Peyer's patch (tissue), 4 donors: Measurements from ENCODE around the gene MACROD2. TPM values are rescaled to one million over a fixed set of nuclear protein-coding genes. Genes with fewer than 3 reads are reported as not detected.

Source experiments
- DNase-seq, 3 donors: peaks; one replicate each; pipeline ENCODE4 v3.0.0-alpha.2; 2017 to 2019
- H3K27ac ChIP-seq, 4 donors: fragments of 200-600 bp; sonication (generic); one replicate each; pipeline ENCODE4 v1.5.1; 2016 to 2019
- H3K27me3 ChIP-seq, 2 donors: fragments of 200-600 bp; sonication (generic); one replicate each; pipeline ENCODE4 v1.5.1; 2019
- H3K36me3 ChIP-seq, 3 donors: fragments of 200-600 bp; sonication (generic); one replicate each; pipeline ENCODE4 v1.5.1; 2016 to 2019
- H3K4me1 ChIP-seq, 4 donors: fragments of 200-600 bp; sonication (generic); one replicate each; pipeline ENCODE4 v1.5.1; 2016 to 2019
- H3K4me3 ChIP-seq, 4 donors: fragments of 200-600 bp; sonication (generic); 1 replicate in 3 of 4; 2 replicates in 1 of 4; pipeline ENCODE4 v1.5.1; 2016 to 2019; ENCODE audit warnings: mild to moderate bottlenecking in 1 of 4
- H3K9me3 ChIP-seq, 4 donors: fragments of 200-600 bp; sonication (generic); one replicate each; pipeline ENCODE4 v1.5.1; 2016 to 2019; ENCODE audit warnings: mild to moderate bottlenecking in 1 of 4
- CTCF ChIP-seq, 6 experiments: fragments of 450-650 bp in 4 of 6; fragments of 200-600 bp in 2 of 6; sonication (generic) in 1 of 6; IDR thresholded peaks; one replicate each; pipeline ENCODE4 v1.5.1; 2017 to 2019; ENCODE audit warnings: antibody characterized with exemption in 6 of 6, mild to moderate bottlenecking in 3 of 6, moderate library complexity in 1 of 6
- POLR2A ChIP-seq, 2 donors: fragments of 450-650 bp; IDR thresholded peaks; one replicate each; pipeline ENCODE4 v1.5.1; 2017; ENCODE audit warnings: antibody characterized with exemption in 2 of 2, mild to moderate bottlenecking in 2 of 2, moderate library complexity in 2 of 2
- total RNA-seq, 4 donors: library from RNA; depleted of rRNA; stranded (reverse); fragments of >200 nt; gene quantifications; one replicate each; pipeline ENCODE4 v1.1.0, GENCODE V29; 2016

Gene MACROD2
- total RNA-seq, 4 donors from 2014 or later, result 2.5 to 10.7 (median 6.5) TPM

- no peaks in the 10 kb centered on the region for H3K27me3 ChIP-seq
- H3K36me3 ChIP-seq, result no peaks in the 10 kb centered on the region
- H3K27ac ChIP-seq, result no peak overlapping the region
- no peaks in the 10 kb centered on the region for H3K9me3 ChIP-seq
- DNase-seq, result no peak
- TF ChIP-seq CTCF (IDR thresholded peaks at IDR 0.05), result no peak
- no peak for TF ChIP-seq POLR2A (IDR thresholded peaks at IDR 0.05)
- H3K4me1 ChIP-seq, result no peaks in the 10 kb centered on the region
- no peak overlapping the region for H3K4me3 ChIP-seq
Measured at GRCh38 chr20:15827628-15828027, 1832.3 kb downstream of the MACROD2 start.

GRCh38 chr20:15831201-15831600 lies 1835.9 kb downstream of the MACROD2 start:
- no peaks in the 10 kb centered on the region for H3K27me3 ChIP-seq
- no peak overlapping the region for H3K27ac ChIP-seq
- no peaks in the 10 kb centered on the region for H3K9me3 ChIP-seq
- TF ChIP-seq POLR2A (IDR thresholded peaks at IDR 0.05), result no peak
- no peak for TF ChIP-seq CTCF (IDR thresholded peaks at IDR 0.05)
- no peak overlapping the region for H3K4me3 ChIP-seq
- no peaks in the 10 kb centered on the region for H3K4me1 ChIP-seq
- DNase-seq, result no peak
- H3K36me3 ChIP-seq, result no peaks in the 10 kb centered on the region

GRCh38 chr20:15832512-15832911 lies 1837.2 kb downstream of the MACROD2 start:
- no peak for DNase-seq
- TF ChIP-seq POLR2A (IDR thresholded peaks at IDR 0.05) (no peak), CTCF (IDR thresholded peaks at IDR 0.05) (no peak)
- no peaks in the 10 kb centered on the region for H3K27me3 ChIP-seq
- H3K36me3 ChIP-seq, result no peaks in the 10 kb centered on the region
- H3K4me3 ChIP-seq, result no peak overlapping the region
- no peaks in the 10 kb centered on the region for H3K4me1 ChIP-seq
- no peak overlapping the region for H3K27ac ChIP-seq
- no peaks in the 10 kb centered on the region for H3K9me3 ChIP-seq

- H3K9me3 ChIP-seq, result no peaks in the 10 kb centered on the region
- no peak for DNase-seq
- H3K27ac ChIP-seq, result no peak overlapping the region
- H3K36me3 ChIP-seq, result no peaks in the 10 kb centered on the region
- H3K27me3 ChIP-seq, result no peaks in the 10 kb centered on the region
- H3K4me3 ChIP-seq, result no peak overlapping the region
- TF ChIP-seq CTCF (IDR thresholded peaks at IDR 0.05), result no peak
- TF ChIP-seq POLR2A (IDR thresholded peaks at IDR 0.05), result no peak
- no peaks in the 10 kb centered on the region for H3K4me1 ChIP-seq
Measured at GRCh38 chr20:15834857-15835256, 1839.5 kb downstream of the MACROD2 start.

- Histone ChIP-seq H3K36me3 (no peaks in the 10 kb centered on the region), H3K4me1 (no peaks in the 10 kb centered on the region), H3K4me3 (no peak overlapping the region), H3K27me3 (no peaks in the 10 kb centered on the region), H3K9me3 (no peaks in the 10 kb centered on the region), H3K27ac (no peak overlapping the region)
- TF ChIP-seq POLR2A (IDR thresholded peaks at IDR 0.05) (no peak), CTCF (IDR thresholded peaks at IDR 0.05) (no peak)
- no peak for DNase-seq
Measured at GRCh38 chr20:15835811-15836210, 1840.5 kb downstream of the MACROD2 start.

- no peaks in the 10 kb centered on the region for H3K27me3 ChIP-seq
- H3K27ac ChIP-seq, result no peak overlapping the region
- H3K4me3 ChIP-seq, result no peak overlapping the region
- no peaks in the 10 kb centered on the region for H3K36me3 ChIP-seq
- H3K9me3 ChIP-seq, result no peaks in the 10 kb centered on the region
- DNase-seq, result no peak
- no peaks in the 10 kb centered on the region for H3K4me1 ChIP-seq
- no peak for TF ChIP-seq POLR2A (IDR thresholded peaks at IDR 0.05)
- no peak for TF ChIP-seq CTCF (IDR thresholded peaks at IDR 0.05)
Measured at GRCh38 chr20:15836634-15837033, 1841.3 kb downstream of the MACROD2 start.
